Osteoblast (primary cell): ENCODE data around the gene PCCA. TPM values are rescaled to one million over a fixed set of nuclear protein-coding genes. Genes with fewer than 3 reads are reported as not detected.

Source experiments
- DNase-seq: peaks from one replicate; pipeline ENCODE4 v3.0.0; 2011; ENCODE audit warnings: low spot score, mixed read lengths; ENCODE audit not compliant: insufficient read length; ENCODE audit errors: missing footprints
- H2AFZ ChIP-seq: 2 replicates; pipeline ENCODE4 v1.6.0; 2011; ENCODE audit warnings: mild to moderate bottlenecking, low read length
- H3K27ac ChIP-seq: 2 replicates; pipeline ENCODE4 v1.5.1; 2011; ENCODE audit warnings: mild to moderate bottlenecking, low read depth, low read length, moderate library complexity
- H3K27me3 ChIP-seq: 2 replicates; pipeline ENCODE4 v1.6.0; 2012; ENCODE audit warnings: mild to moderate bottlenecking, control low read depth, inconsistent platforms, low read length, moderate library complexity; ENCODE audit not compliant: insufficient read depth
- H3K36me3 ChIP-seq: 2 replicates; pipeline ENCODE4 v1.5.1; 2011; ENCODE audit warnings: mild to moderate bottlenecking, low read length, control low read depth, moderate library complexity; ENCODE audit not compliant: insufficient read depth
- H3K4me1 ChIP-seq: 2 replicates; pipeline ENCODE4 v1.5.1; 2011; ENCODE audit warnings: mild to moderate bottlenecking, low read length, control low read depth, moderate library complexity; ENCODE audit not compliant: insufficient read depth
- H3K4me2 ChIP-seq: 2 replicates; pipeline ENCODE4 v1.6.0; 2011; ENCODE audit warnings: mild to moderate bottlenecking, low read length; ENCODE audit not compliant: insufficient read depth
- H3K4me3 ChIP-seq: fragments of 200-600 bp; sonication (generic); 3 replicates; pipeline ENCODE4 v1.5.1; 2012; ENCODE audit warnings: mild to moderate bottlenecking, low read length, inconsistent platforms; ENCODE audit not compliant: insufficient read depth
- H3K79me2 ChIP-seq: 2 replicates; pipeline ENCODE4 v1.6.0; 2012; ENCODE audit warnings: mild to moderate bottlenecking, low read length, control low read depth, inconsistent platforms; ENCODE audit not compliant: insufficient read depth
- H3K9me3 ChIP-seq: 2 replicates; pipeline ENCODE4 v1.5.1; 2011; ENCODE audit warnings: low read depth, low read length, control low read depth
- H4K20me1 ChIP-seq: 2 replicates; pipeline ENCODE4 v1.6.0; 2012; ENCODE audit warnings: mild to moderate bottlenecking, low read length, control low read depth; ENCODE audit not compliant: insufficient read depth
- CTCF ChIP-seq: IDR thresholded peaks from 2 replicates; pipeline ENCODE4 v1.5.1; 2011; ENCODE audit warnings: mild to moderate bottlenecking, low read depth, low read length, moderate library complexity; ENCODE audit errors: extremely low read depth
- total RNA-seq: library from RNA; depleted of rRNA; stranded (reverse); fragments of >200 nt; gene quantifications from 2 replicates; pipeline ENCODE4 v1.2.3, GENCODE V29; 2012

PCCA gene
- total RNA-seq, 1 donor: 40.5 TPM

DNA sequence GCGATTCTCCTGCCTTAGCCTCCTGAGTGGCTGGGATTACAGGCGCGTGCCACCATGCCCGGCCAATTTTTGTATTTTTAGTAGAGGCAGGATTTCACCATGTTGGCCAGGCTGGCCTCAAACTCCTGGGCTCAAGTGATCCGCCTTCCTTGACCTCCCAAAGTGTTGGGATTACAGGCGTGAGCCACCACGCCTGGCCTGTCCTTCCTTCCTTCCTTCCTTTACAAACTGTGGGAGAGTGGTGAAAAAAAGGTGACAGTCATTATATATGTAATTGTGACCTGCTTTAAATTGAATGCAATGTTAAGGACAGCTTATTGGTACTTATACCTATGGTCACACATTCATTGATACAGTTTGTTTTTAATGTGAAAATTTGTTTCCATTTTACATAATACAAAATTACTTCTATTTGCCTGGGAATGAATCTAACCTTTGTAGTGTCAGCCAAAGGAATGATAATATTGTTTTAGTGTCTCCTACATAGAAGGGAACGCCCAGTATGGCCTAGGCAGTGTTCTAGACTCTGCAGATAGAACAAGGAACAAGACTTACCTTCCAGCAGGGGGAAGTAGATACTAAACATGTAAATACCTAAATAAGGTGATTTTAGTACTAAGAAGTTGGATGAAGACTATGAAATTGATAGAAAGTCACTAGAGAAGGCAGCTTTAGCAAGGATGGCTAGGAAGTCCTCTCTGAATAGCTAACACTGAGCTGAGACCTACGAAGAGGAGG lies 353.4 kb downstream of the PCCA start:
- H3K27ac ChIP-seq: no peak overlapping the region
- H3K4me2 ChIP-seq: no peak overlapping the region
- no peak overlapping the region for H2AFZ ChIP-seq

DNA sequence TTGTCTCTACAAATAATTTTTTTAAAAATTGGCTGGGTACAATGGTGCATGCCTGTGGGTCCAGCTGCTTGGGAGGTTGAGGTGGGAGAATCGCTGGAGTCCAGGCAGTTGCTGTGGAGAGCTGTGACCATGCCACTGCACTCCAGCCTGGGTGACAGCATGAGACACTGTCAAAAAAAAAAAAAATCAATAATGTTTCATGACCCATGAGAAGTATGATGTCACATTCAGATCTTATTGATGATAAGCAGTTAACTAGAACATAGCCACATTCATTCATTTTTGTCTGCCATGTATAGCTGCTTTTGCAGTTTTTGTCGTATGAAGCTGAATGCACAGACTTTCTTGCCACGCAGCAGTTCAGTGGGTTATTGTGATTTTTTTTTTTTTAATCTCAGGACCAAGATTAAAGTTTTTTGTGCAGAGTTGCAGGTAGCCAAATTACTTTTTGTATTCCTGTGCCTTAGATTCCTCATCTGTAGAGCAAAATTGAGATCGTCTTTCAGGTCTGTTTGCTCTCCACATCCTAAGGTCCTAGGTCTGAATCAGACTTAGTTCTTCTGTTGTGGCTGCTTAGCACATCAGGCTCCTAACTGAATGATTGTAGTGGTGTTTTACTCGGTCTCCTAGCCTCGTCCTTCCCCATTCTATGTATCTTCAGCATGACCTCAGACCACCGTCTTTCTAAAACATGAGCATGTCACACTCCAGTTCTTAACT lies 354.5 kb downstream of the PCCA start:
- Histone ChIP-seq H3K79me2 (no peaks in the 10 kb centered on the region), H2AFZ (no peak overlapping the region), H3K9me3 (no peaks in the 10 kb centered on the region), H3K4me1 (peaks cover 25% of the 10 kb centered on the region), H3K36me3 (no peaks in the 10 kb centered on the region), H4K20me1 (no peaks in the 10 kb centered on the region), H3K4me2 (no peak overlapping the region), H3K27ac (no peak overlapping the region), H3K27me3 (no peaks in the 10 kb centered on the region), H3K4me3 (no peak overlapping the region)
- no peak for TF ChIP-seq CTCF
- DNase-seq: no peak

More for the DNA sequence above, 353.4 kb downstream of the PCCA start:
- Histone ChIP-seq H3K27me3 (no peaks in the 10 kb centered on the region), H3K79me2 (no peaks in the 10 kb centered on the region), H3K9me3 (no peaks in the 10 kb centered on the region), H3K4me3 (no peak overlapping the region), H3K4me1 (peaks cover 25% of the 10 kb centered on the region), H4K20me1 (no peaks in the 10 kb centered on the region), H3K36me3 (no peaks in the 10 kb centered on the region)
- no peak for DNase-seq
- TF ChIP-seq CTCF: no peak

DNA sequence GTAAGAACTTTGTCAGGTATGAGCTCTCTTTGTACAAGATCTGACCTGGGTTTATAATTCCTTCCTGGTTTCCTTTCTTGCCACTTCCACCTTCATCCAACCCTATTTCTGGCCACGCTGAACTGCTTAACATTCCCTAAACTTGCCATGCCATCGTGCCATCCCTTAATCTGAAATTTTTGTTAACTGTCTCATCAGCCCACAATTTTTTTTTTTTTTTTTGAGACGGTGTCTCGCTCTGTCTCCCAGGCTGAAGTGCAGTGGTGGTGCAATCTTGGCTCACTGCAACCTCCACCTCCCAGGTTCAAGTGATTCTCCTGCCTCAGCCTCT lies 355.1 kb downstream of the PCCA start:
- no peaks in the 10 kb centered on the region for H3K27me3 ChIP-seq
- H3K4me2 ChIP-seq: no peak overlapping the region
- no peaks in the 10 kb centered on the region for H3K79me2 ChIP-seq
- no peak overlapping the region for H2AFZ ChIP-seq
- no peaks in the 10 kb centered on the region for H4K20me1 ChIP-seq
- no peaks in the 10 kb centered on the region for H3K36me3 ChIP-seq
- H3K27ac ChIP-seq: no peak overlapping the region
- DNase-seq: no peak
- TF ChIP-seq CTCF: no peak
- no peak overlapping the region for H3K4me3 ChIP-seq
- H3K9me3 ChIP-seq: no peaks in the 10 kb centered on the region
- peaks cover 25% of the 10 kb centered on the region for H3K4me1 ChIP-seq

- DNase-seq: no peak
- Histone ChIP-seq H4K20me1 (no peaks in the 10 kb centered on the region), H3K9me3 (no peaks in the 10 kb centered on the region)
Measured at GRCh38 chr13:100447831-100448230, 358.9 kb downstream of the PCCA start.

More at GRCh38 chr13:100447831-100448230, 358.9 kb downstream of the PCCA start:
- H3K36me3 ChIP-seq: no peaks in the 10 kb centered on the region
- H3K79me2 ChIP-seq: no peaks in the 10 kb centered on the region
- no peak overlapping the region for H3K4me2 ChIP-seq
- TF ChIP-seq CTCF: no peak
- H3K27ac ChIP-seq: no peak overlapping the region
- H3K4me3 ChIP-seq: no peak overlapping the region
- H3K4me1 ChIP-seq: peaks cover 7% of the 10 kb centered on the region
- H3K27me3 ChIP-seq: no peaks in the 10 kb centered on the region
- H2AFZ ChIP-seq: no peak overlapping the region
